SK-N-SH treated with all-trans-retinoic acid at 6 μM for 48 hours (cell line): Measurements from ENCODE around the gene KRTAP5-3.

ENCODE experiments used
- ATAC-seq: fragments of 200-7000 bp; cut with Tn5 transposase; 3 replicates; pipeline ENCODE4 v1.9.1; 2020; ENCODE audit warnings: mild to moderate bottlenecking, moderate library complexity
- ARNTL ChIP-seq: fragments of 450-650 bp; formaldehyde crosslinking; IDR thresholded peaks from 2 replicates; pipeline ENCODE4 v1.5.0; 2020; ENCODE audit warnings: low read depth, mild to moderate bottlenecking, moderate library complexity, borderline replicate concordance
- BACH2 ChIP-seq: fragments of 250-450 bp; sonication (Bioruptor Pico); IDR thresholded peaks from 2 replicates; pipeline ENCODE4 v1.9.0; 2021; ENCODE audit warnings: mild to moderate bottlenecking, borderline replicate concordance
- CREB5 ChIP-seq: fragments of 250-450 bp; sonication (Bioruptor Pico); IDR thresholded peaks from 2 replicates; pipeline ENCODE4 v1.5.1; 2020; ENCODE audit warnings: low read depth, mild to moderate bottlenecking, moderate library complexity
- ESRRG ChIP-seq: fragments of 250-450 bp; sonication (Bioruptor Pico); IDR thresholded peaks from 2 replicates; pipeline ENCODE4 v1.6.1; 2021; ENCODE audit warnings: mild to moderate bottlenecking
- ISL1 ChIP-seq: fragments of 250-450 bp; sonication (Bioruptor Pico); IDR thresholded peaks from 2 replicates; pipeline ENCODE4 v2.1.2; 2022; ENCODE audit warnings: mild to moderate bottlenecking, moderate library complexity
- OSR1 ChIP-seq: fragments of 250-450 bp; sonication (Bioruptor Pico); IDR thresholded peaks from 2 replicates; pipeline ENCODE4 v1.8.0; 2022; ENCODE audit warnings: moderate library complexity, mild to moderate bottlenecking, inconsistent platforms
- PATZ1 ChIP-seq: fragments of 250-450 bp; sonication (Bioruptor Pico); IDR thresholded peaks from 2 replicates; pipeline ENCODE4 v1.8.0; 2020; ENCODE audit warnings: mild to moderate bottlenecking, moderate library complexity, borderline replicate concordance
- POU6F1 ChIP-seq: fragments of 250-450 bp; sonication (Bioruptor Pico); IDR thresholded peaks from 2 replicates; pipeline ENCODE4 v1.8.0; 2021; ENCODE audit warnings: low read depth, mild to moderate bottlenecking, moderate library complexity, borderline replicate concordance
- SNAI2 ChIP-seq: fragments of 250-450 bp; sonication (Bioruptor Pico); IDR thresholded peaks from 2 replicates; pipeline ENCODE4 v1.5.0; 2020; ENCODE audit warnings: mild to moderate bottlenecking, moderate library complexity
- TCF4 ChIP-seq: fragments of 250-450 bp; sonication (Bioruptor Pico); IDR thresholded peaks from 2 replicates; pipeline ENCODE4 v1.8.0; 2021; ENCODE audit warnings: mild to moderate bottlenecking, moderate library complexity, borderline replicate concordance
- TOX ChIP-seq: fragments of 250-450 bp; sonication (Bioruptor Pico); IDR thresholded peaks from 2 replicates; pipeline ENCODE4 v1.8.0; 2021; ENCODE audit warnings: mild to moderate bottlenecking, moderate library complexity, borderline replicate concordance
- ZC3H10 ChIP-seq: fragments of 250-450 bp; sonication (Bioruptor Pico); IDR thresholded peaks from 2 replicates; pipeline ENCODE4 v1.5.1; 2021; ENCODE audit warnings: mild to moderate bottlenecking, moderate library complexity
- ZFP3 ChIP-seq: fragments of 250-450 bp; sonication (Bioruptor Pico); IDR thresholded peaks from 2 replicates; pipeline ENCODE4 v1.5.0; 2020; ENCODE audit warnings: mild to moderate bottlenecking, moderate library complexity
- ZFP30 ChIP-seq: fragments of 450-650 bp; formaldehyde crosslinking; IDR thresholded peaks from 2 replicates; pipeline ENCODE4 v1.5.0; 2022; ENCODE audit warnings: mild to moderate bottlenecking, moderate library complexity
- ZNF565 ChIP-seq: fragments of 450-650 bp; formaldehyde crosslinking; conservative IDR thresholded peaks from 2 replicates; pipeline ENCODE4 v1.5.0; 2020; ENCODE audit warnings: low read depth, mild to moderate bottlenecking, moderate library complexity
- ZNF70 ChIP-seq: fragments of 450-650 bp; formaldehyde crosslinking; IDR thresholded peaks from 2 replicates; pipeline ENCODE4 v1.5.0; 2020; ENCODE audit warnings: mild to moderate bottlenecking, moderate library complexity
- ZNF8 ChIP-seq: fragments of 450-650 bp; formaldehyde crosslinking; IDR thresholded peaks from 2 replicates; pipeline ENCODE4 v1.5.0; 2020; ENCODE audit warnings: mild to moderate bottlenecking, moderate library complexity
- TF ChIP-seq, protein P1 (sequence below): fragments of 250-450 bp; sonication (Bioruptor Pico); IDR thresholded peaks from 2 replicates; pipeline ENCODE4 v1.5.1; 2021; ENCODE audit warnings: mild to moderate bottlenecking, moderate library complexity
- TF ChIP-seq, protein P2 (sequence below): fragments of 250-450 bp; sonication (Bioruptor Pico); IDR thresholded peaks from 2 replicates; pipeline ENCODE4 v1.5.0; 2020; ENCODE audit warnings: mild to moderate bottlenecking, moderate library complexity

The KRTAP5-3 gene

GRCh38 chr11:1651411-1651980 lies 43.2 kb upstream of the KRTAP5-3 start:
- ATAC-seq: no peak
- TF ChIP-seq OSR1 (CRISPR knock-in tag) (no peak), SNAI2 (no peak), ZNF8 (CRISPR knock-in tag) (no peak)

GRCh38 chr11:1650918-1651262 lies 42.6 kb upstream of the KRTAP5-3 start:
- ATAC-seq: no peak
- TF ChIP-seq ZFP30 (CRISPR knock-in tag) (no peak), ESRRG (CRISPR knock-in tag) (no peak), SNAI2 (no peak), ZNF70 (CRISPR knock-in tag) (no peak), CREB5 (CRISPR knock-in tag) (no peak), BACH2 (CRISPR knock-in tag) (no peak), ZC3H10 (CRISPR knock-in tag) (no peak), ISL1 (no peak), ZNF565 (CRISPR knock-in tag) (no peak), OSR1 (CRISPR knock-in tag) (no peak), PATZ1 (no peak), ZNF8 (CRISPR knock-in tag) (no peak), ARNTL (CRISPR knock-in tag) (no peak), TOX (no peak), ZFP3 (CRISPR knock-in tag) (no peak), TCF4 (CRISPR knock-in tag) (no peak)
- TF ChIP-seq, protein P1, sequence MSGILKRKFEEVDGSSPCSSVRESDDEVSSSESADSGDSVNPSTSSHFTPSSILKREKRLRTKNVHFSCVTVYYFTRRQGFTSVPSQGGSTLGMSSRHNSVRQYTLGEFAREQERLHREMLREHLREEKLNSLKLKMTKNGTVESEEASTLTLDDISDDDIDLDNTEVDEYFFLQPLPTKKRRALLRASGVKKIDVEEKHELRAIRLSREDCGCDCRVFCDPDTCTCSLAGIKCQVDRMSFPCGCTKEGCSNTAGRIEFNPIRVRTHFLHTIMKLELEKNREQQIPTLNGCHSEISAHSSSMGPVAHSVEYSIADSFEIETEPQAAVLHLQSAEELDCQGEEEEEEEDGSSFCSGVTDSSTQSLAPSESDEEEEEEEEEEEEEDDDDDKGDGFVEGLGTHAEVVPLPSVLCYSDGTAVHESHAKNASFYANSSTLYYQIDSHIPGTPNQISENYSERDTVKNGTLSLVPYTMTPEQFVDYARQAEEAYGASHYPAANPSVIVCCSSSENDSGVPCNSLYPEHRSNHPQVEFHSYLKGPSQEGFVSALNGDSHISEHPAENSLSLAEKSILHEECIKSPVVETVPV (CRISPR knock-in tag): no peak
- TF ChIP-seq, protein P2, sequence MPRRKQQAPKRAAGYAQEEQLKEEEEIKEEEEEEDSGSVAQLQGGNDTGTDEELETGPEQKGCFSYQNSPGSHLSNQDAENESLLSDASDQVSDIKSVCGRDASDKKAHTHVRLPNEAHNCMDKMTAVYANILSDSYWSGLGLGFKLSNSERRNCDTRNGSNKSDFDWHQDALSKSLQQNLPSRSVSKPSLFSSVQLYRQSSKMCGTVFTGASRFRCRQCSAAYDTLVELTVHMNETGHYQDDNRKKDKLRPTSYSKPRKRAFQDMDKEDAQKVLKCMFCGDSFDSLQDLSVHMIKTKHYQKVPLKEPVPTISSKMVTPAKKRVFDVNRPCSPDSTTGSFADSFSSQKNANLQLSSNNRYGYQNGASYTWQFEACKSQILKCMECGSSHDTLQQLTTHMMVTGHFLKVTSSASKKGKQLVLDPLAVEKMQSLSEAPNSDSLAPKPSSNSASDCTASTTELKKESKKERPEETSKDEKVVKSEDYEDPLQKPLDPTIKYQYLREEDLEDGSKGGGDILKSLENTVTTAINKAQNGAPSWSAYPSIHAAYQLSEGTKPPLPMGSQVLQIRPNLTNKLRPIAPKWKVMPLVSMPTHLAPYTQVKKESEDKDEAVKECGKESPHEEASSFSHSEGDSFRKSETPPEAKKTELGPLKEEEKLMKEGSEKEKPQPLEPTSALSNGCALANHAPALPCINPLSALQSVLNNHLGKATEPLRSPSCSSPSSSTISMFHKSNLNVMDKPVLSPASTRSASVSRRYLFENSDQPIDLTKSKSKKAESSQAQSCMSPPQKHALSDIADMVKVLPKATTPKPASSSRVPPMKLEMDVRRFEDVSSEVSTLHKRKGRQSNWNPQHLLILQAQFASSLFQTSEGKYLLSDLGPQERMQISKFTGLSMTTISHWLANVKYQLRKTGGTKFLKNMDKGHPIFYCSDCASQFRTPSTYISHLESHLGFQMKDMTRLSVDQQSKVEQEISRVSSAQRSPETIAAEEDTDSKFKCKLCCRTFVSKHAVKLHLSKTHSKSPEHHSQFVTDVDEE (CRISPR knock-in tag): no peak
- TF ChIP-seq, all 23 proteins: peak for 0

- no peak for ATAC-seq
- no peak for TF ChIP-seq ZC3H10 (CRISPR knock-in tag)
These were observed 42.0 kb upstream of the KRTAP5-3 start for GRCh38 chr11:1650034-1650917.

- no peak for ATAC-seq
- TF ChIP-seq POU6F1 (CRISPR knock-in tag) (no peak), ZC3H10 (CRISPR knock-in tag) (no peak), TCF4 (CRISPR knock-in tag) (no peak), ESRRG (CRISPR knock-in tag) (no peak), ZFP30 (CRISPR knock-in tag) (no peak), ZFP3 (CRISPR knock-in tag) (no peak)
- TF ChIP-seq, protein P1 (CRISPR knock-in tag): no peak
- TF ChIP-seq, protein P2 (CRISPR knock-in tag): no peak
These were observed 40.6 kb upstream of the KRTAP5-3 start for GRCh38 chr11:1648653-1649420.
